ENCODE measurements around the gene KRT222. TPM values are rescaled to one million over a fixed set of nuclear protein-coding genes. Genes with fewer than 3 reads are reported as not detected.

Gene KRT222
- total and polyA plus RNA-seq, 2 of the 13 experiments (the other 11 are each of a cell fraction or from before 2014, with no cell fraction given): not detected

GRCh38 chr17:40647624-40648383, 17.2 kb downstream of the KRT222 start, which contains the start of gene SMARCE1 (continued):
- peak; percentile 64; the same call in 1 of the 2 replicates for TF ChIP-seq SNAPC4 (CRISPR knock-in tag; IDR thresholded peaks at IDR 0.05)
- TF ChIP-seq ZBTB26 (CRISPR knock-in tag; IDR thresholded peaks at IDR 0.05; ENCODE audit: borderline replicate concordance): peak; percentile 71; the same call in 1 of the 2 replicates
- TF ChIP-seq MAFG (CRISPR knock-in tag; IDR thresholded peaks at IDR 0.05): no peak
- peak; percentile 48; the same call in 1 of the 2 replicates for TF ChIP-seq ZNF263 (CRISPR knock-in tag; IDR thresholded peaks at IDR 0.05)
- TF ChIP-seq ZNF7 (CRISPR knock-in tag; IDR thresholded peaks at IDR 0.05): no peak
- TF ChIP-seq ETV6 (CRISPR knock-in tag; conservative IDR thresholded peaks at IDR 0.05): no peak
- TF ChIP-seq ZNF768 (CRISPR knock-in tag; IDR thresholded peaks at IDR 0.05): peak; percentile 76; the same call in 1 of the 2 replicates
- TF ChIP-seq MATR3 (CRISPR knock-in tag; IDR thresholded peaks at IDR 0.05): no peak
- no peak for TF ChIP-seq HMGA1 (CRISPR knock-in tag; conservative IDR thresholded peaks at IDR 0.05)
- peak; percentile 76; the same call in 1 of the 2 replicates for TF ChIP-seq ZNF501 (CRISPR knock-in tag; IDR thresholded peaks at IDR 0.05)
- peak; percentile 90 for TF ChIP-seq SATB2 (CRISPR knock-in tag; IDR thresholded peaks at IDR 0.05)
- peak; percentile 99 for TF ChIP-seq ZFX (CRISPR knock-in tag; IDR thresholded peaks at IDR 0.05; ENCODE audit: low read depth)
- TF ChIP-seq ZNF337 (CRISPR knock-in tag; IDR thresholded peaks at IDR 0.05; ENCODE audit: borderline replicate concordance, low read depth): peak; percentile 79; the same call in 1 of the 2 replicates
- TF ChIP-seq SCMH1 (CRISPR knock-in tag; IDR thresholded peaks at IDR 0.05; ENCODE audit: borderline replicate concordance): no peak
- TF ChIP-seq HNF4G (IDR thresholded peaks at IDR 0.05; ENCODE audit: borderline replicate concordance, low read depth, low read length): no peak
- TF ChIP-seq HNF4G (CRISPR knock-in tag; IDR thresholded peaks at IDR 0.05; ENCODE audit: borderline replicate concordance, low read depth): no peak
- peak; percentile 74 for TF ChIP-seq YEATS4 (CRISPR knock-in tag; IDR thresholded peaks at IDR 0.05; ENCODE audit: borderline replicate concordance)
- TF ChIP-seq DR1 (CRISPR knock-in tag; IDR thresholded peaks at IDR 0.05): peak; percentile 49; the same call in 1 of the 2 replicates
- TF ChIP-seq MYNN (CRISPR knock-in tag; IDR thresholded peaks at IDR 0.05; ENCODE audit: low read depth): 0 out of 2 replicates have a peak, but pooled peaks have one; percentile 0
- peak; percentile 72; the same call in 1 of the 2 replicates for TF ChIP-seq ZNF124 (CRISPR knock-in tag; IDR thresholded peaks at IDR 0.05)
- TF ChIP-seq MYC (CRISPR knock-in tag; IDR thresholded peaks at IDR 0.05; ENCODE audit: borderline replicate concordance): peak; percentile 13
- no peak; the same call in 1 of the 2 replicates for TF ChIP-seq NFKBIZ (CRISPR knock-in tag; IDR thresholded peaks at IDR 0.05)
- no peak for TF ChIP-seq ZFP90 (CRISPR knock-in tag; IDR thresholded peaks at IDR 0.05; ENCODE audit: borderline replicate concordance)
- no peak for TF ChIP-seq MZF1 (CRISPR knock-in tag; IDR thresholded peaks at IDR 0.05; ENCODE audit: borderline replicate concordance)
- TF ChIP-seq GABPA (IDR thresholded peaks at IDR 0.05; ENCODE audit: low read depth, low read length): no peak
- peak; percentile 49; the same call in 1 of the 2 replicates for TF ChIP-seq GABPA (CRISPR knock-in tag; IDR thresholded peaks at IDR 0.05; ENCODE audit: low read depth)

Measured in HepG2 (cell line).